Mesendoderm (in vitro differentiated cells): Measurements from ENCODE around the gene CAMKMT.

ENCODE experiments used
- DNase-seq: peaks from one replicate; pipeline ENCODE4 v3.0.0; 2013
- H2AK5ac ChIP-seq: 2 replicates; pipeline ENCODE4 v1.6.1; 2013; ENCODE audit warnings: low read length, inconsistent platforms
- H2BK120ac ChIP-seq: 2 replicates; pipeline ENCODE4 v1.6.1; 2013; ENCODE audit warnings: low read depth, mild to moderate bottlenecking, low read length, moderate library complexity, mixed read lengths
- H2BK15ac ChIP-seq: replicated peaks from 2 replicates; pipeline ENCODE4 v1.6.1; 2013; ENCODE audit warnings: low read depth, mild to moderate bottlenecking, moderate library complexity
- H2BK5ac ChIP-seq: 2 replicates; pipeline ENCODE4 v1.6.1; 2013; ENCODE audit warnings: low read length, inconsistent platforms
- H3K18ac ChIP-seq: 2 replicates; pipeline ENCODE4 v1.6.1; 2013; ENCODE audit warnings: mild to moderate bottlenecking, low read length, mixed read lengths
- H3K23ac ChIP-seq: one replicate; pipeline ENCODE4 v1.6.1; 2013; ENCODE audit warnings: low read length
- H3K27ac ChIP-seq: 2 replicates; pipeline ENCODE4 v1.5.1; 2013; ENCODE audit warnings: low read depth, mild to moderate bottlenecking, inconsistent platforms, low read length, moderate library complexity
- H3K27me3 ChIP-seq: 2 replicates; pipeline ENCODE4 v1.6.1; 2013; ENCODE audit warnings: low read length, control low read depth, mild to moderate bottlenecking, inconsistent platforms; ENCODE audit not compliant: insufficient read depth, poor library complexity
- H3K36me3 ChIP-seq: 2 replicates; pipeline ENCODE4 v1.6.1; 2013; ENCODE audit warnings: low read length, inconsistent platforms; ENCODE audit not compliant: control insufficient read depth, insufficient read depth
- H3K4ac ChIP-seq: one replicate; pipeline ENCODE4 v1.6.1; 2013; ENCODE audit warnings: low read depth, mild to moderate bottlenecking, low read length, moderate library complexity
- H3K4me1 ChIP-seq: 2 replicates; pipeline ENCODE4 v1.6.1; 2013; ENCODE audit warnings: low read depth, low read length, inconsistent platforms; ENCODE audit not compliant: control insufficient read depth
- H3K4me2 ChIP-seq: 2 replicates; pipeline ENCODE4 v1.6.1; 2013; ENCODE audit warnings: low read length
- H3K4me3 ChIP-seq: 2 replicates; pipeline ENCODE4 v1.5.1; 2013; ENCODE audit warnings: mild to moderate bottlenecking, low read length
- H3K56ac ChIP-seq: one replicate; pipeline ENCODE4 v1.6.1; 2013; ENCODE audit warnings: low read length
- H3K79me1 ChIP-seq: 2 replicates; pipeline ENCODE4 v1.6.1; 2013; ENCODE audit warnings: low read length, inconsistent platforms
- H3K79me2 ChIP-seq: 2 replicates; pipeline ENCODE4 v1.6.1; 2013; ENCODE audit warnings: mild to moderate bottlenecking, low read length; ENCODE audit not compliant: control insufficient read depth, insufficient read depth
- H3K9ac ChIP-seq: 2 replicates; pipeline ENCODE4 v1.6.1; 2013; ENCODE audit warnings: low read length, inconsistent platforms
- H4K5ac ChIP-seq: one replicate; pipeline ENCODE4 v1.6.1; 2013; ENCODE audit warnings: low read length
- H4K8ac ChIP-seq: one replicate; pipeline ENCODE4 v1.6.1; 2013; ENCODE audit warnings: low read depth, mild to moderate bottlenecking, control low read depth, low read length, moderate library complexity
- WGBS: extraction: QIAGEN DNeasy Blood & Tissue Kit; methylation state at CpG from one replicate; pipeline ENCODE4 v1.1.7; 2013; ENCODE audit warnings: low lambda C conversion rate, missing lambda C conversion rate; ENCODE audit not compliant: insufficient coverage; ENCODE audit errors: extremely low coverage; 5-methylcytosine and 5-hydroxymethylcytosine counted together

CAMKMT gene

GRCh38 chr2:44547718-44548117 lies 186.0 kb downstream of the CAMKMT start:
- H3K27ac ChIP-seq: no peak overlapping the region
- no peak overlapping the region for H2AK5ac ChIP-seq
- DNase-seq: no peak
- no peaks in the 10 kb centered on the region for H3K36me3 ChIP-seq
- H3K9ac ChIP-seq: no peak overlapping the region
- H3K56ac ChIP-seq: no peak overlapping the region
- no peaks in the 10 kb centered on the region for H3K27me3 ChIP-seq
- no peak overlapping the region for H2BK15ac ChIP-seq
- no peak overlapping the region for H4K8ac ChIP-seq
- no peak overlapping the region for H3K4me2 ChIP-seq
- no peak overlapping the region for H3K4me3 ChIP-seq
- H3K23ac ChIP-seq: no peak overlapping the region
- no peak overlapping the region for H2BK120ac ChIP-seq
- peaks cover 8% of the 10 kb centered on the region for H3K4me1 ChIP-seq
- peak overlapping the region; percentile 79 for H3K18ac ChIP-seq
- no peak overlapping the region for H3K4ac ChIP-seq
- H3K79me2 ChIP-seq: no peaks in the 10 kb centered on the region
- no CpG with 5 or more reads among the region's 2 CpGs for WGBS
- no peaks in the 10 kb centered on the region for H3K79me1 ChIP-seq
- no peak overlapping the region for H4K5ac ChIP-seq
- H2BK5ac ChIP-seq: no peak overlapping the region

- WGBS: no CpG with 5 or more reads among the region's 8 CpGs
- Histone ChIP-seq H3K36me3 (no peaks in the 10 kb centered on the region), H3K27me3 (no peaks in the 10 kb centered on the region), H2BK120ac (no peak overlapping the region), H2BK15ac (no peak overlapping the region), H3K27ac (no peak overlapping the region), H4K8ac (no peak overlapping the region), H4K5ac (no peak overlapping the region), H3K56ac (peak overlapping the region; percentile 30), H3K4ac (peak overlapping the region; percentile 18), H3K79me1 (no peaks in the 10 kb centered on the region), H3K23ac (no peak overlapping the region), H3K79me2 (no peaks in the 10 kb centered on the region), H2AK5ac (peak overlapping the region; percentile 27), H3K9ac (no peak overlapping the region), H3K4me3 (no peak overlapping the region), H3K18ac (peak overlapping the region; percentile 54), H3K4me1 (peaks cover 8% of the 10 kb centered on the region), H3K4me2 (no peak overlapping the region), H2BK5ac (no peak overlapping the region)
- peak; percentile 65 for DNase-seq
These were observed 186.7 kb downstream of the CAMKMT start for GRCh38 chr2:44548221-44549098.

GRCh38 chr2:44549099-44549471 lies 187.3 kb downstream of the CAMKMT start:
- Histone ChIP-seq H3K9ac (no peak overlapping the region), H3K27ac (no peak overlapping the region), H3K56ac (no peak overlapping the region), H3K79me2 (no peaks in the 10 kb centered on the region), H3K79me1 (no peaks in the 10 kb centered on the region), H3K27me3 (no peaks in the 10 kb centered on the region), H2BK5ac (no peak overlapping the region), H4K5ac (no peak overlapping the region), H3K4me2 (no peak overlapping the region), H3K4me1 (peaks cover 8% of the 10 kb centered on the region), H3K18ac (peak overlapping the region; percentile 28), H3K36me3 (no peaks in the 10 kb centered on the region), H3K4me3 (no peak overlapping the region), H2BK15ac (no peak overlapping the region), H2BK120ac (no peak overlapping the region), H2AK5ac (no peak overlapping the region), H3K23ac (no peak overlapping the region), H3K4ac (no peak overlapping the region), H4K8ac (no peak overlapping the region)
- peak; percentile 74 for DNase-seq
- WGBS: no CpG with 5 or more reads among the region's 1 CpG

- no CpG with 5 or more reads among the region's 4 CpGs for WGBS
- H3K36me3 ChIP-seq: no peaks in the 10 kb centered on the region
- H4K8ac ChIP-seq: no peak overlapping the region
- no peak overlapping the region for H3K9ac ChIP-seq
- no peak overlapping the region for H3K4ac ChIP-seq
- no peak overlapping the region for H3K27ac ChIP-seq
- H2BK5ac ChIP-seq: no peak overlapping the region
- no peak overlapping the region for H3K18ac ChIP-seq
- no peaks in the 10 kb centered on the region for H3K79me1 ChIP-seq
- no peak overlapping the region for H3K4me2 ChIP-seq
- H2BK120ac ChIP-seq: no peak overlapping the region
- H3K56ac ChIP-seq: no peak overlapping the region
- no peaks in the 10 kb centered on the region for H3K79me2 ChIP-seq
- no peak overlapping the region for H3K4me3 ChIP-seq
- H2AK5ac ChIP-seq: no peak overlapping the region
- DNase-seq: no peak
- no peak overlapping the region for H3K23ac ChIP-seq
- H3K27me3 ChIP-seq: no peaks in the 10 kb centered on the region
- H3K4me1 ChIP-seq: peaks cover 8% of the 10 kb centered on the region
- no peak overlapping the region for H2BK15ac ChIP-seq
- H4K5ac ChIP-seq: no peak overlapping the region
These were observed 188.1 kb downstream of the CAMKMT start for GRCh38 chr2:44549856-44550255.

- Histone ChIP-seq H3K79me1 (no peaks in the 10 kb centered on the region), H3K4me2 (no peak overlapping the region), H3K9ac (no peak overlapping the region), H3K27ac (no peak overlapping the region), H3K4ac (no peak overlapping the region), H2BK5ac (no peak overlapping the region), H3K56ac (no peak overlapping the region), H3K4me1 (peaks cover 8% of the 10 kb centered on the region), H2AK5ac (no peak overlapping the region), H3K23ac (no peak overlapping the region), H4K5ac (no peak overlapping the region), H3K36me3 (no peaks in the 10 kb centered on the region), H3K18ac (no peak overlapping the region), H2BK120ac (no peak overlapping the region), H2BK15ac (no peak overlapping the region), H3K4me3 (no peak overlapping the region), H3K27me3 (no peaks in the 10 kb centered on the region), H3K79me2 (no peaks in the 10 kb centered on the region), H4K8ac (no peak overlapping the region)
- DNase-seq: no peak
- no CpG with 5 or more reads among the region's 2 CpGs for WGBS
These were observed 188.8 kb downstream of the CAMKMT start for GRCh38 chr2:44550561-44550960.

- Histone ChIP-seq H2BK15ac (no peak overlapping the region), H3K79me2 (no peaks in the 10 kb centered on the region), H2BK120ac (no peak overlapping the region), H3K36me3 (no peaks in the 10 kb centered on the region), H3K4me1 (peaks cover 8% of the 10 kb centered on the region), H3K23ac (no peak overlapping the region), H3K4ac (no peak overlapping the region), H3K4me3 (no peak overlapping the region), H4K5ac (no peak overlapping the region), H3K27ac (no peak overlapping the region), H3K18ac (no peak overlapping the region), H3K27me3 (no peaks in the 10 kb centered on the region), H4K8ac (peak overlapping the region; percentile 13), H3K4me2 (no peak overlapping the region), H2AK5ac (no peak overlapping the region), H3K9ac (no peak overlapping the region), H2BK5ac (no peak overlapping the region), H3K79me1 (no peaks in the 10 kb centered on the region), H3K56ac (no peak overlapping the region)
- DNase-seq: no peak
- no CpG with 5 or more reads among the region's 1 CpG for WGBS
These were observed 189.8 kb downstream of the CAMKMT start for GRCh38 chr2:44551497-44551896.
